HL-60/S4 (cell line): ENCODE measurements around the gene CTTNBP2NL.

Experiments used
- in situ Hi-C: fragments of 300-500 bp; cut with MboI; formaldehyde crosslinking; loops from 2 replicates; pipeline ENCODE4 v1.14.3; 2022; ENCODE audit warnings: low sequenced_read_pairs

The CTTNBP2NL gene

GRCh38 chr1:112504001-112504660, 108.1 kb downstream of the CTTNBP2NL start:
- in situ Hi-C loops = no loop called here

- in situ Hi-C loops = no loop called here
Measured at GRCh38 chr1:112504661-112505399, 108.8 kb downstream of the CTTNBP2NL start.

GRCh38 chr1:112505400-112505785, 109.4 kb downstream of the CTTNBP2NL start:
- in situ Hi-C loops = no loop called here

GRCh38 chr1:112505878-112506277, 109.9 kb downstream of the CTTNBP2NL start:
- in situ Hi-C loops = no loop called here

- in situ Hi-C loops = no loop called here
Measured at GRCh38 chr1:112506306-112506705, 110.3 kb downstream of the CTTNBP2NL start.

- in situ Hi-C loops = no loop called here
Measured at GRCh38 chr1:112506731-112507130, 110.7 kb downstream of the CTTNBP2NL start.

GRCh38 chr1:112507336-112507735, 111.3 kb downstream of the CTTNBP2NL start:
- in situ Hi-C loops = no loop called here

GRCh38 chr1:112507921-112508277, 111.9 kb downstream of the CTTNBP2NL start:
- in situ Hi-C loops = no loop called here

- in situ Hi-C loops = no loop called here
Measured at GRCh38 chr1:112508278-112509004, 112.4 kb downstream of the CTTNBP2NL start, which contains the start of gene WNT2B. WNT2B (plus strand) TSS chr1:112508965; CDS start chr1:112509263, 298 bp downstream.

GRCh38 chr1:112509005-112509659, 113.1 kb downstream of the CTTNBP2NL start:
- in situ Hi-C loops = no loop called here

GRCh38 chr1:112509660-112510178, 113.7 kb downstream of the CTTNBP2NL start:
- in situ Hi-C loops = no loop called here

GRCh38 chr1:112510340-112510739, 114.3 kb downstream of the CTTNBP2NL start:
- in situ Hi-C loops = no loop called here
